ENCODE data around the gene LRP1B. TPM values are rescaled to one million over a fixed set of nuclear protein-coding genes. Genes with fewer than 3 reads are reported as not detected.
A peak's percentile ranks its signal among the peaks of the same experiment; 100 is the strongest.

The LRP1B gene
- total RNA-seq, 4 donors from 2014 or later = 3.3 to 11.1 (median 4.6) TPM

- Histone ChIP-seq H3K4me1 (no peaks in the 10 kb centered on the region), H3K4me3 (no peak overlapping the region), H3K27ac (no peak overlapping the region), H3K27me3 (peaks cover 0 to 6% (median 0%) of the 10 kb centered on the region in 3 donors), H3K9me3 (no peaks in the 10 kb centered on the region), H3K36me3 (no peaks in the 10 kb centered on the region)
- ATAC-seq = no peak
- intact Hi-C loops (cut with DNase I; ENCODE audit: low total_unique reads) = no loop called here
- DNase-seq = no peak
- no peak for TF ChIP-seq POLR2A (IDR thresholded peaks at IDR 0.05)
- no peak for TF ChIP-seq CTCF (IDR thresholded peaks at IDR 0.05 in 4 of 5, conservative IDR thresholded peaks at IDR 0.05 in 1 of 5)
- in situ Hi-C loops (cut with MboI; ENCODE audit: low sequenced_read_pairs in 4 of 4) = no loop called here
These were observed 5.8 kb upstream of the LRP1B start for GRCh38 chr2:142136571-142136970.

- in situ Hi-C loops (cut with MboI; ENCODE audit: low sequenced_read_pairs in 4 of 4) = no loop called here
- H3K4me1 ChIP-seq = peaks cover 0 to 3% of the 10 kb centered on the region in 2 donors
- no peaks in the 10 kb centered on the region for H3K36me3 ChIP-seq
- no peak overlapping the region for H3K4me3 ChIP-seq
- intact Hi-C loops (cut with DNase I; ENCODE audit: low total_unique reads) = no loop called here
- ATAC-seq = no peak
- H3K27me3 ChIP-seq = peaks cover 3 to 15% (median 5%) of the 10 kb centered on the region in 3 donors
- no peak overlapping the region for H3K27ac ChIP-seq
- TF ChIP-seq POLR2A (IDR thresholded peaks at IDR 0.05) (no peak), CTCF (IDR thresholded peaks at IDR 0.05 in 4 of 5, conservative IDR thresholded peaks at IDR 0.05 in 1 of 5) (no peak)
- DNase-seq = no peak
- no peaks in the 10 kb centered on the region for H3K9me3 ChIP-seq
These were observed 4.1 kb upstream of the LRP1B start for GRCh38 chr2:142134911-142135310.

- in situ Hi-C loops (cut with MboI; ENCODE audit: low sequenced_read_pairs in 4 of 4) = no loop called here
- H3K27me3 ChIP-seq = peaks cover 5 to 16% (median 10%) of the 10 kb centered on the region in 3 donors
These were observed 456 bp downstream of the LRP1B start for GRCh38 chr2:142130111-142131009.

GRCh38 chr2:142128105-142128504 lies 2.7 kb downstream of the LRP1B start:
- Histone ChIP-seq H3K36me3 (no peaks in the 10 kb centered on the region), H3K27ac (no peak overlapping the region), H3K4me1 (peaks cover 0 to 4% of the 10 kb centered on the region in 2 donors), H3K4me3 (no peak overlapping the region), H3K9me3 (no peaks in the 10 kb centered on the region), H3K27me3 (peaks cover 5 to 14% (median 10%) of the 10 kb centered on the region in 3 donors)
- no peak for ATAC-seq
- in situ Hi-C loops (cut with MboI; ENCODE audit: low sequenced_read_pairs in 4 of 4) (no loop called here), intact Hi-C loops (cut with DNase I; ENCODE audit: low total_unique reads) (no loop called here)
- no peak for DNase-seq
- no peak for TF ChIP-seq CTCF (IDR thresholded peaks at IDR 0.05 in 4 of 5, conservative IDR thresholded peaks at IDR 0.05 in 1 of 5)
- no peak for TF ChIP-seq POLR2A (IDR thresholded peaks at IDR 0.05)

More at GRCh38 chr2:142130111-142131009, 456 bp downstream of the LRP1B start:
- Histone ChIP-seq H3K4me1 (peaks cover 0 to 4% of the 10 kb centered on the region in 2 donors), H3K9me3 (no peaks in the 10 kb centered on the region), H3K27ac (no peak overlapping the region), H3K36me3 (no peaks in the 10 kb centered on the region), H3K4me3 (peak overlapping the region; percentile 45 to 59 (median 54))
- intact Hi-C loops (cut with DNase I; ENCODE audit: low total_unique reads) = no loop called here
- peak in 1 of 2 donors; percentile 23 for DNase-seq
- ATAC-seq = peak; percentile 52 to 61
- TF ChIP-seq POLR2A (IDR thresholded peaks at IDR 0.05) (no peak), CTCF (IDR thresholded peaks at IDR 0.05 in 4 of 5, conservative IDR thresholded peaks at IDR 0.05 in 1 of 5) (no peak)
